Fibroblast of pulmonary artery (primary cell): ENCODE data around the gene UBE2S.
"Not testable (repeated sequence)": the region's sequence is repeated elsewhere in the genome, so short reads cannot be mapped to it uniquely, and the experiment has no call there.

Experiments
- DNase-seq: peaks from one replicate; pipeline ENCODE4 v3.0.0-alpha.2; 2010; ENCODE audit warnings: low read depth
- H3K4me3 ChIP-seq: replicated peaks from 2 replicates; pipeline ENCODE4 v1.5.1; 2011; ENCODE audit warnings: low read depth, mild to moderate bottlenecking, control low read depth, low read length, moderate library complexity
- TF ChIP-seq, protein P1 (sequence below): IDR thresholded peaks from 2 replicates; pipeline ENCODE4 v1.5.1; 2011; ENCODE audit warnings: mild to moderate bottlenecking, control low read depth, low read length, inconsistent platforms; ENCODE audit errors: missing control alignments

The UBE2S gene

GRCh38 chr19:55402509-55402908 lies 5.1 kb downstream of the UBE2S start:
- TF ChIP-seq, protein P1, sequence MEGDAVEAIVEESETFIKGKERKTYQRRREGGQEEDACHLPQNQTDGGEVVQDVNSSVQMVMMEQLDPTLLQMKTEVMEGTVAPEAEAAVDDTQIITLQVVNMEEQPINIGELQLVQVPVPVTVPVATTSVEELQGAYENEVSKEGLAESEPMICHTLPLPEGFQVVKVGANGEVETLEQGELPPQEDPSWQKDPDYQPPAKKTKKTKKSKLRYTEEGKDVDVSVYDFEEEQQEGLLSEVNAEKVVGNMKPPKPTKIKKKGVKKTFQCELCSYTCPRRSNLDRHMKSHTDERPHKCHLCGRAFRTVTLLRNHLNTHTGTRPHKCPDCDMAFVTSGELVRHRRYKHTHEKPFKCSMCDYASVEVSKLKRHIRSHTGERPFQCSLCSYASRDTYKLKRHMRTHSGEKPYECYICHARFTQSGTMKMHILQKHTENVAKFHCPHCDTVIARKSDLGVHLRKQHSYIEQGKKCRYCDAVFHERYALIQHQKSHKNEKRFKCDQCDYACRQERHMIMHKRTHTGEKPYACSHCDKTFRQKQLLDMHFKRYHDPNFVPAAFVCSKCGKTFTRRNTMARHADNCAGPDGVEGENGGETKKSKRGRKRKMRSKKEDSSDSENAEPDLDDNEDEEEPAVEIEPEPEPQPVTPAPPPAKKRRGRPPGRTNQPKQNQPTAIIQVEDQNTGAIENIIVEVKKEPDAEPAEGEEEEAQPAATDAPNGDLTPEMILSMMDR = no peak
- no peak for DNase-seq
- H3K4me3 ChIP-seq = no peak overlapping the region

GRCh38 chr19:55401390-55401789 lies 6.2 kb downstream of the UBE2S start:
- not testable (repeated sequence) for H3K4me3 ChIP-seq, DNase-seq

DNA sequence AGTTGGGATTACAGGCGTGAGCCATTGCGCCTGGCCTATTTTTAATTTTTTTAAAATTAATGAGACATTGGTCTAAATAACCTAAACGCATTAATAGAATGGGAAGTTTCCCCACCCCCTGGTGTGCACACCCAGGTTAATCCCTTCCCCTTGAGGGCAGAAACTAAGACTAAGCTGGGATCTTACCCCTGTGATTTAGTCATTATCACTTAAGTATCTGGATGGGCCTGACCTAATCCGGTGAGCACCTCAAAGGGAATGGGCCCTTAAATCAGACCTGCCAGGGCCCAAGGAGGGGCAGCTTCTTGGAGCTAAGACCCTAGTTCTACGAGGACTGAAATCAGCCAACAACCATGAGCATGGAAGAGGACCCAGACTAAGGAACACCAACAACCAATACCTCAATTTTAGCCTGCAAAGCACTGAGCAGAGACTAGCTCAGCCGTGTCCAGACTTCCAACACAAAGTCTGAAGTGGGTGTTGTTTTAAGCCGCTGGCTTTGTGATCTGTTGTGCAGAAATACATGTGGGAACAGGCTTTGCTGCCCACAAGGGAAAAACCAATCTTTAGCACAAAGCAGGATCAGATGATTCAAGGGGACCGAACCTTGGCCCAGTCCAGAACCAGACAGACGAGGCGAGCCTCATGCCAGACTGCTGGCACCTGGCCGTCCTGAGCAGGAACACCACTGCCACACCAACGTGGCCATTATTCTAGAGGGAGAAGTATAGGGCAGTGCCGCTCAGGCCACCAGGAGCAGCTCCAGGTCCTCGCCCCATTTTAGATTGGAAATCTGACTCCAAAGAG lies 7.1 kb downstream of the UBE2S start:
- TF ChIP-seq, protein P1 = no peak
- no peak for DNase-seq
- H3K4me3 ChIP-seq = no peak overlapping the region

DNA sequence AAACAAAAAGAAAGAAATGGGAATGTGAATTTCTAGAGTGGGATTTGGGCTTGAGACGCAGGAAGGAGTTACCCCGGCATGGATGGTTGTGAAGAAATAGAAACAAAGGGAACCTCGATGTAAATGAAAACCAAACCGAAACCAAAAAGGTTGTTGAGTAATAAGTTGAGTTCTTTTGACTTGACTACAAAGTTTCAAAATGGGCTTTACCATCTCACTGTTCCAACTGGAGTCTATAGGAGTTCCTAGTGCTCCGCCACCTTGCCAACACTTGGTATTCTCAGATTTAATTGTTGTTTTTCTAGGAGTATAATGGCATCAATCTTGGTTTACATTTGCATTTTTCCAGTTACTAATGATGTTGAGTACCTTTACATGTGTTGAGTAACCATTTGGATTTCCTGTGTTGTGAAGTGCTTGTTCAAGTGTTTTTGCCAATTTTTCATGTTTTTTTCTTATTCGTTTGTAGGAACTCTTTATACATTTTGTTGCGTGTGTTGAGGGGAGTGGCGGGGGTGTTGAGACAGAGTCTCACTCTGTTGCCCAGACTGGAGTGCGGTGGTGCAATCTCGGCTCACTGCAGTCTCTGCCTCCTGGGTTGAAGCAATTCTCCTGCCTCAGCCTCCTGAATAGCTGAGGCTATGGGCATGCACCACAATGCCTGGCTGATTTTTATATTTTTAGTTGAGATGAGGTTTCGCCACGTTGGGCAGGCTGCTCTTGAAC lies 9.2 kb downstream of the UBE2S start:
- TF ChIP-seq, protein P1 = no peak
- DNase-seq = no peak
- no peak overlapping the region for H3K4me3 ChIP-seq

GRCh38 chr19:55392820-55393761 lies 14.5 kb downstream of the UBE2S start:
- no peak for DNase-seq
- TF ChIP-seq, protein P1 = no peak

DNA sequence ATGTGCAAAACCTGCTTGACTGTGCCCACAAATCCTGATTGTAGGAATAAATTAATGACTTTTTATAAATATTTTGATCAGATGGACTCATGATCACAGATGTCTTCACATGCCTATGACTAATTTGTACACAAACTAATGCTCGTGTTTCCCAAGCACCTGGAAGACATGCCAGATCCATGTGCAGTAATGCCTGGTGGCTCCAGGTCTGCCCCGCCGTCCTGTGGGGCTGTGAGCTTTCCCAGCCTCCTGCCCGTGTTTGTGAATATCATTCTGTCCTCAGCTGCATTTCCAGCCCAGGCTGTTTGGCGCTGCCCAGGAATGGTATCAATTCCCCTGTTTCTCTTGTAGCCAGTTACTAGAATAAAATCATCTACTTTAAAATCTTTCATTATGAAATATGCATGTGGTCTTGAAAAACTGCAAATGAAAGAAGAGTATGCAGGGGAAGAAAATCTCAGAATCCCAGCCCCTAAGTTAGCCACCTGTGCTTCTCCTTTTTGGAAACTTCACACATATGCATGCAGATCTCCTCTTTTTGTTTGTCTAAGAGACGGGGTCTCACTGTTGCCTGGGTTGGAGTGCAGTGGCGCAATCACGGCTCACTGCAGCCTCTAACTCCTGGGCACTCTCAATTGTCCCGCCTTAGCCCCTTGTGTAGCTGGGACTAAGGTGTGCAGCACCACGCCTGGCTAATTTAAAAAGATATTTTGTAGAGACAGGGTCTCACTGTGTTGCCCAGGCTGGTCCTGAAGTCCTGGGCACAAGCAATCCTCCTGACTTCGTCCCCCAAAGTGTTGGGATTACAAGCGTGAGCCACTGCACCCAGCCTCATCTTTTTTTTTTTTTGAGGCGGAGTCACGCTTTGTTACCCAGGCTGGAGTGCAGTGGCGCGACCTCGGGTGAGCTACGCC lies 15.6 kb downstream of the UBE2S start:
- no peak for DNase-seq
- TF ChIP-seq, protein P1 = no peak
- no peak overlapping the region for H3K4me3 ChIP-seq

More at GRCh38 chr19:55392820-55393761, 14.5 kb downstream of the UBE2S start:
- no peak overlapping the region for H3K4me3 ChIP-seq
